OCI-LY7 (cell line): ENCODE results near the gene IRF2. TPM values are rescaled to one million over a fixed set of nuclear protein-coding genes. Genes with fewer than 3 reads are reported as not detected.

Experiments
- BruUV-seq: library from RNA; stranded (reverse); fragments of 400-500 nt; replicated peaks from 2 replicates; lab custom pipeline; 2021; lab: Mats Ljungman, UMichigan
- CTCF ChIA-PET: fragments of 300-600 bp; sonication (Branson Sonifier 250); formaldehyde crosslinking; loops from one replicate; lab custom pipeline; 2022; ENCODE audit warnings: antibody characterized with exemption; ENCODE audit not compliant: unreplicated experiment; lab: Charles Lee
- POLR2A ChIA-PET: fragments of 300-600 bp; sonication (Branson Sonifier 250); formaldehyde crosslinking; loops from one replicate; lab custom pipeline; 2022; ENCODE audit warnings: antibody characterized with exemption; lab: Charles Lee
- DNase-seq: peaks from one replicate; pipeline ENCODE4 v3.0.0-alpha.2; 2015; ENCODE audit warnings: low spot score
- H2AFZ ChIP-seq: fragments of 200-600 bp; sonication (generic), shearing (Covaris generic); 2 replicates; pipeline ENCODE4 v1.6.1; 2014; ENCODE audit warnings: mild to moderate bottlenecking, antibody characterized with exemption, low read length, moderate library complexity
- H3K27ac ChIP-seq: fragments of 200-600 bp; sonication (generic); 2 replicates; pipeline ENCODE4 v1.5.1; 2014; ENCODE audit warnings: mixed run types, low read depth, mild to moderate bottlenecking, moderate library complexity, low read length, inconsistent platforms; ENCODE audit not compliant: poor library complexity, severe bottlenecking
- H3K36me3 ChIP-seq: fragments of 200-600 bp; sonication (generic); 2 replicates; pipeline ENCODE4 v1.6.1; 2014; ENCODE audit warnings: mild to moderate bottlenecking, antibody characterized with exemption, low read length, moderate library complexity, mixed read lengths; ENCODE audit not compliant: insufficient read depth
- H3K4me1 ChIP-seq: fragments of 200-600 bp; sonication (generic); 2 replicates; pipeline ENCODE4 v1.5.1; 2014; ENCODE audit warnings: mild to moderate bottlenecking, low read length; ENCODE audit not compliant: insufficient read depth, poor library complexity, severe bottlenecking
- H3K4me2 ChIP-seq: fragments of 200-600 bp; sonication (generic); 2 replicates; pipeline ENCODE4 v1.6.1; 2014; ENCODE audit warnings: mild to moderate bottlenecking, low read length
- H3K4me3 ChIP-seq: fragments of 200-600 bp; sonication (generic); 2 replicates; pipeline ENCODE4 v1.5.1; 2014; ENCODE audit warnings: mild to moderate bottlenecking, low read depth, low read length; ENCODE audit not compliant: poor library complexity, severe bottlenecking
- H3K79me2 ChIP-seq: fragments of 200-600 bp; sonication (generic); 2 replicates; pipeline ENCODE4 v1.6.1; 2016; ENCODE audit warnings: low read depth, mild to moderate bottlenecking, low read length, moderate library complexity, mixed read lengths; ENCODE audit not compliant: insufficient read depth
- H3K9me2 ChIP-seq: fragments of 200-600 bp; sonication (generic); 2 replicates; pipeline ENCODE4 v1.6.1; 2016; ENCODE audit warnings: mild to moderate bottlenecking, low read length, mixed read lengths; ENCODE audit not compliant: insufficient read depth
- H3K9me3 ChIP-seq: fragments of 200-600 bp; sonication (generic); 2 replicates; pipeline ENCODE4 v1.6.1; 2014; ENCODE audit warnings: mild to moderate bottlenecking, mixed run types, low read length, mixed read lengths
- H4K20me1 ChIP-seq: fragments of 200-600 bp; sonication (generic); 2 replicates; pipeline ENCODE4 v1.6.1; 2014; ENCODE audit warnings: mild to moderate bottlenecking, antibody characterized with exemption, low read length, moderate library complexity, mixed read lengths; ENCODE audit not compliant: insufficient read depth
- EZH2phosphoT487 ChIP-seq: fragments of 200-600 bp; sonication (generic); IDR thresholded peaks from 2 replicates; pipeline ENCODE4 v1.6.1; 2018; ENCODE audit warnings: low read depth, borderline replicate concordance, mild to moderate bottlenecking, mixed run types, antibody characterized with exemption, low read length, moderate library complexity, mixed read lengths
- intact Hi-C: fragments of 100-400 bp; cut with micrococcal nuclease; formaldehyde crosslinking; loops from one replicate; pipeline ENCODE4 v1.10.0; 2022; ENCODE audit not compliant: unreplicated experiment
- total RNA-seq, 2 experiments: library from RNA; depleted of rRNA in 1 of 2; stranded (reverse); fragments of >200 nt in 1 of 2; shearing (Covaris generic) in 1 of 2; gene quantifications; 2 replicates each; pipeline ENCODE4 v1.2.3, GENCODE V29; 2014 to 2022
- TF ChIP-seq, protein P1 (sequence below): fragments of 200-600 bp; sonication (generic); conservative IDR thresholded peaks from 2 replicates; pipeline ENCODE4 v1.5.1; 2014; ENCODE audit warnings: mild to moderate bottlenecking, antibody characterized with exemption, low read length, moderate library complexity, mixed read lengths

The IRF2 gene
- total RNA-seq, 2 experiments from 2014 or later, result 32.3 to 37.8 TPM

DNA sequence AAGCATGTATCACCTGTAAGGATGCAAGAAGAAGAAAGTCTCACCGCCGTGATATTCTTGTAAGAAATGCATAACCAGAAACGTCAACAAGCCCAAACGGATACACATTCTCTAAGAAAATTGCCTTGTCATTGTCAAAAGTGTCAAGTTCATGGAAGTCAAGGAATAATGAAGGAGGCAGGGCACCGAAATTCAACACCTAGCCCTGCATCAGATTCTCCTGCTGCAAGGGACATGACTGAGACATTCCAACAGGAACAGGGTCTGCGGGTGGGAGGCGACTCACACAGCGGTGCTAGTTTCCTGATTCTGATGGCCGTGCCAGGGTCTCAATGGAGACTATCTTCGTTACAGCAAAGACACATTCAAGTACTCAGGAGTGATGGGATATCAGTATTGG lies 26.7 kb downstream of the IRF2 start:
- H3K36me3 ChIP-seq, result peaks cover 29% of the 10 kb centered on the region
- H3K4me3 ChIP-seq, result no peak overlapping the region
- ChIA-PET CTCF (interaction anchor here (0.6 kb wide), 1 partner anchor 201 kb away, joined by 4 read pairs; no protein-coding TSS in a partner anchor), POLR2A (interaction anchor here (1.1 to 1.8 kb wide), 3 partner anchors 10 to 15 kb away, joined by 4 to 5 read pairs (median 5); no protein-coding TSS in a partner anchor)
- BruUV-seq, result no TSS peak
- intact Hi-C loops, result no loop called here
- H4K20me1 ChIP-seq, result no peaks in the 10 kb centered on the region; the same call in 1 of the 2 replicates
- H3K4me2 ChIP-seq, result no peak overlapping the region
- no peak for DNase-seq
- no peak overlapping the region for H2AFZ ChIP-seq
- no peaks in the 10 kb centered on the region for H3K9me3 ChIP-seq
- peaks cover 23% of the 10 kb centered on the region for H3K4me1 ChIP-seq
- H3K27ac ChIP-seq, result no peak overlapping the region
- no peaks in the 10 kb centered on the region for H3K9me2 ChIP-seq
- peaks cover 39% of the 10 kb centered on the region; the same call in 1 of the 2 replicates for H3K79me2 ChIP-seq
- TF ChIP-seq, protein P1, sequence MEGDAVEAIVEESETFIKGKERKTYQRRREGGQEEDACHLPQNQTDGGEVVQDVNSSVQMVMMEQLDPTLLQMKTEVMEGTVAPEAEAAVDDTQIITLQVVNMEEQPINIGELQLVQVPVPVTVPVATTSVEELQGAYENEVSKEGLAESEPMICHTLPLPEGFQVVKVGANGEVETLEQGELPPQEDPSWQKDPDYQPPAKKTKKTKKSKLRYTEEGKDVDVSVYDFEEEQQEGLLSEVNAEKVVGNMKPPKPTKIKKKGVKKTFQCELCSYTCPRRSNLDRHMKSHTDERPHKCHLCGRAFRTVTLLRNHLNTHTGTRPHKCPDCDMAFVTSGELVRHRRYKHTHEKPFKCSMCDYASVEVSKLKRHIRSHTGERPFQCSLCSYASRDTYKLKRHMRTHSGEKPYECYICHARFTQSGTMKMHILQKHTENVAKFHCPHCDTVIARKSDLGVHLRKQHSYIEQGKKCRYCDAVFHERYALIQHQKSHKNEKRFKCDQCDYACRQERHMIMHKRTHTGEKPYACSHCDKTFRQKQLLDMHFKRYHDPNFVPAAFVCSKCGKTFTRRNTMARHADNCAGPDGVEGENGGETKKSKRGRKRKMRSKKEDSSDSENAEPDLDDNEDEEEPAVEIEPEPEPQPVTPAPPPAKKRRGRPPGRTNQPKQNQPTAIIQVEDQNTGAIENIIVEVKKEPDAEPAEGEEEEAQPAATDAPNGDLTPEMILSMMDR, result no peak
- TF ChIP-seq EZH2phosphoT487, result no peak

DNA sequence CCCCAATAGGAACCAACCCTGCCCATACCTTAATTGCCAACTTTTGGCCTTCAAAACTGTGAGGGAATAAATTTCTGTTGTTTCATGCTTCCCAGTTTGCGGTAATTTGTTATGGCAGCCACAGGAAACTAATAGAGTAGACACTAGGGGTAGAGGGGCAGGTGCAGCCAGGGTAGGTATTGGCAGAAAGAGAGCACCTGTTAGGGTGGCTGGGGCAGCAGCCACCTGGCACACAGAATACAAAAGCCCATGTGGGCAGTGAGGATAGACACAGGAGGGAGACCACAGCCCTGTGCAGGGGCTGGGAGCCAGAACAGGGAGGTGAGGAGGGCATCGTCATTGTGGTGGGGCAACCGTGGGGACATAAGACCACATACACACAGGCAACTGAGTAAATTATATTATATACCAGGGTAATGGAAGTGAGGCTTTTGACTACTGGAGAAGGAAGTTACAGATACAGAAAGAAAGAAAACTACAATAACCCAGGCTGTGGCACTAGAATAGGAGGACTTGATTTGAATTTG lies 28.2 kb downstream of the IRF2 start:
- no peak overlapping the region for H2AFZ ChIP-seq
- no peak overlapping the region for H3K4me3 ChIP-seq
- H3K4me2 ChIP-seq, result no peak overlapping the region
- H3K9me2 ChIP-seq, result no peaks in the 10 kb centered on the region
- peaks cover 25% of the 10 kb centered on the region; the same call in 1 of the 2 replicates for H3K79me2 ChIP-seq
- TF ChIP-seq EZH2phosphoT487, result no peak
- TF ChIP-seq, protein P1, result no peak
- ChIA-PET POLR2A (no interaction called here), CTCF (no interaction called here)
- no peaks in the 10 kb centered on the region; the same call in 1 of the 2 replicates for H4K20me1 ChIP-seq
- intact Hi-C loops, result no loop called here
- H3K9me3 ChIP-seq, result no peaks in the 10 kb centered on the region
- peaks cover 19% of the 10 kb centered on the region for H3K36me3 ChIP-seq
- BruUV-seq, result no TSS peak
- peaks cover 14% of the 10 kb centered on the region for H3K4me1 ChIP-seq
- DNase-seq, result no peak
- H3K27ac ChIP-seq, result no peak overlapping the region

DNA sequence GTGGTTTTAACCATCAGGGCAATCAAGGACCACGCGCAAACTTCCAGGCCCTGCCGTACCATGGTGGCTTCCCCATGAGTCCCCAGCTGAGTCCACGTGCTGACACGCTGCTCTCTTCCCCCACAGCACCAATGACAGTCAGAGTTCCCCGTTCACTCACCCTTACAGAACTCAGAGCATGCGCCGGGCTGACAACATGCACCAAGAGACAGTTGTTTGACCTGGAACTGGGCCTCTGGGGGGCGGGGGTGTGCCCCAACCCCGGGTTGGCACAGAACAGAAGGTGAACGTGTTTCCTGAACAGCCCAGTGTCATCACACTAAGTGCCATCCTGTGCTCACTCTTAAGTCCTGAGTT lies 29.4 kb downstream of the IRF2 start:
- ChIA-PET CTCF (no interaction called here), POLR2A (interaction anchor here (0.6 kb wide), 1 partner anchor 341 kb away, joined by 3 read pairs; no protein-coding TSS in a partner anchor)
- Histone ChIP-seq H4K20me1 (no peaks in the 10 kb centered on the region; the same call in 1 of the 2 replicates), H3K27ac (no peak overlapping the region), H2AFZ (no peak overlapping the region), H3K36me3 (peaks cover 19% of the 10 kb centered on the region), H3K4me3 (no peak overlapping the region), H3K9me2 (no peaks in the 10 kb centered on the region), H3K79me2 (peaks cover 13% of the 10 kb centered on the region; the same call in 1 of the 2 replicates), H3K4me1 (peaks cover 3% of the 10 kb centered on the region), H3K9me3 (no peaks in the 10 kb centered on the region), H3K4me2 (no peak overlapping the region)
- TF ChIP-seq EZH2phosphoT487, result no peak
- TF ChIP-seq, protein P1, result no peak
- DNase-seq, result no peak
- BruUV-seq, result no TSS peak
- intact Hi-C loops, result no loop called here
